Keratinocyte (primary cell): ENCODE measurements around the gene SLU7. TPM values are rescaled to one million over a fixed set of nuclear protein-coding genes. Genes with fewer than 3 reads are reported as not detected.

Source experiments
- DNase-seq: peaks from one replicate; pipeline ENCODE4 v3.0.0-alpha.2; 2011; ENCODE audit warnings: low read depth, missing footprints, low spot score
- FAIRE-seq: peaks from 2 replicates; lab custom pipeline; 2011; peaks lifted over from hg19 to GRCh38; lab: Jason Lieb, UNC
- H2AFZ ChIP-seq: 2 replicates; pipeline ENCODE4 v1.6.0; 2012; ENCODE audit warnings: low read length, control low read depth, inconsistent platforms; ENCODE audit not compliant: control insufficient read depth
- H3K27ac ChIP-seq: 2 replicates; pipeline ENCODE4 v1.5.1; 2011; ENCODE audit warnings: low read length; ENCODE audit not compliant: control insufficient read depth, insufficient read depth
- H3K27me3 ChIP-seq: 3 replicates; pipeline ENCODE4 v1.6.0; 2011; ENCODE audit warnings: low read length; ENCODE audit not compliant: control insufficient read depth, insufficient read depth; ENCODE audit errors: extremely low read depth
- H3K36me3 ChIP-seq, 2 experiments: 2 replicates in 1 of 2; 3 replicates in 1 of 2; pipeline ENCODE4 v1.5.1; 2011; ENCODE audit warnings: low read length in 2 of 2, mild to moderate bottlenecking in 1 of 2; ENCODE audit not compliant: control insufficient read depth in 2 of 2, insufficient read depth in 2 of 2; ENCODE audit errors: extremely low read depth in 1 of 2
- H3K4me1 ChIP-seq: 3 replicates; pipeline ENCODE4 v1.5.1; 2011; ENCODE audit warnings: low read length; ENCODE audit not compliant: control insufficient read depth, insufficient read depth; ENCODE audit errors: extremely low read depth
- H3K4me2 ChIP-seq: 3 replicates; pipeline ENCODE4 v1.6.0; 2011; ENCODE audit warnings: low read depth, low read length; ENCODE audit not compliant: control insufficient read depth, insufficient read depth; ENCODE audit errors: extremely low read depth
- H3K4me3 ChIP-seq, 3 experiments: fragments of 200-600 bp in 1 of 3; sonication (generic) in 1 of 3; 2 replicates in 2 of 3; 3 replicates in 1 of 3; pipeline ENCODE4 v1.5.1; 2011 to 2016; ENCODE audit warnings: low read length in 3 of 3, mild to moderate bottlenecking in 3 of 3, control low read depth in 2 of 3, inconsistent platforms in 1 of 3, low read depth in 1 of 3, mixed read lengths in 1 of 3, mixed run types in 1 of 3, moderate library complexity in 1 of 3; ENCODE audit not compliant: control insufficient read depth in 2 of 3, insufficient read depth in 2 of 3; ENCODE audit errors: extremely low read depth in 1 of 3
- H3K79me2 ChIP-seq: 2 replicates; pipeline ENCODE4 v1.6.0; 2012; ENCODE audit warnings: low read length; ENCODE audit not compliant: control insufficient read depth, insufficient read depth
- H3K9ac ChIP-seq: 3 replicates; pipeline ENCODE4 v1.6.0; 2011; ENCODE audit warnings: low read length; ENCODE audit not compliant: control insufficient read depth, insufficient read depth; ENCODE audit errors: extremely low read depth
- H3K9me1 ChIP-seq: 3 replicates; pipeline ENCODE4 v1.6.0; 2011; ENCODE audit warnings: low read length; ENCODE audit not compliant: control insufficient read depth, insufficient read depth; ENCODE audit errors: extremely low read depth
- H3K9me3 ChIP-seq: 2 replicates; pipeline ENCODE4 v1.5.1; 2012; ENCODE audit warnings: low read depth, low read length; ENCODE audit not compliant: control insufficient read depth
- H4K20me1 ChIP-seq: 3 replicates; pipeline ENCODE4 v1.6.0; 2011; ENCODE audit warnings: low read length; ENCODE audit not compliant: control insufficient read depth, insufficient read depth; ENCODE audit errors: extremely low read depth
- EZH2 ChIP-seq: IDR thresholded peaks from one replicate; pipeline ENCODE4 v1.6.1; 2012; ENCODE audit warnings: inconsistent platforms, mild to moderate bottlenecking, low read length, moderate library complexity
- dilution Hi-C: fragments of 300-500 bp; cut with MboI; formaldehyde crosslinking; loops from one replicate; pipeline ENCODE4 v1.7.0; 2020; ENCODE audit warnings: low sequenced_read_pairs; ENCODE audit not compliant: extremely low pct_ligation_motif_present
- polyA plus RNA-seq, 5 experiments: library from polyadenylated mRNA; depleted of rRNA in 3 of 5; stranded (reverse) in 3 of 5; stranded (forward) in 1 of 5; unstranded in 1 of 5; fragments of >200 nt; gene quantifications; 1 replicate in 1 of 5; 2 replicates in 3 of 5; 3 replicates in 1 of 5; pipeline versions ENCODE4 v1.2.1 to v1.2.3, GENCODE V29; 2011 to 2012; ENCODE audit warnings: missing spikeins in 2 of 5, low read depth in 1 of 5, low replicate concordance in 1 of 5
- TF ChIP-seq, protein P1 (sequence below), 3 experiments: IDR thresholded peaks in 1 of 3; conservative IDR thresholded peaks in 1 of 3; optimal IDR thresholded peaks in 1 of 3; 2 replicates in 2 of 3; 3 replicates in 1 of 3; pipeline versions ENCODE3 to v1.5.1; 2011; ENCODE audit warnings: low read length in 3 of 3, mild to moderate bottlenecking in 3 of 3, moderate library complexity in 2 of 3, control low read depth in 1 of 3, inconsistent platforms in 1 of 3; ENCODE audit not compliant: insufficient read depth in 2 of 3; ENCODE audit errors: extremely low read depth in 1 of 3

The SLU7 gene
- polyA plus RNA-seq, 1 donor (not counting 4 experiments of a cell fraction or from before 2014, with no cell fraction given) = 29.7 TPM

DNA sequence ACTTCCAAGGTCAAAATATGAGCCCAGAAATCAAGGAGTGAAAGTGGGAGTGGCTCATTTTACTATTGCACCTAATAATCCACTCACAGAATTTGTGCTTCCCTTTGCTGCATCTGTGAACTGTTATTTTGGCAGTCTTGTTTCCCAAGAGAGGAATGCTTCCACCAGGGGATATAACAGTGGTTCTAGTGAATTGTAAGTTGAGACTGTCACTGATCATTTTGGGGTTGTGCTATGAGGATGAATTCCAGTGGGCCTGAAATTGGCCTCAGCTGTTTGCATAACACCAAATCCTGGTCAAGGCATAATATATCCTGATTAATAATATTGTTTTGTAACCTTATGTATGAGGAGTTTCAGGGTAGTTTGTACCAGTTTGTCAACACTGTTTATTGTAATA lies 33.4 kb downstream of the SLU7 start:
- Histone ChIP-seq H3K79me2 (no peaks in the 10 kb centered on the region), H3K4me3 (no peak overlapping the region), H3K27ac (no peak overlapping the region), H3K9me3 (no peaks in the 10 kb centered on the region), H3K27me3 (no peaks in the 10 kb centered on the region), H2AFZ (no peak overlapping the region), H3K9ac (no peak overlapping the region), H3K9me1 (no peaks in the 10 kb centered on the region), H3K4me1 (no peaks in the 10 kb centered on the region), H3K36me3 (no peaks in the 10 kb centered on the region), H4K20me1 (no peaks in the 10 kb centered on the region), H3K4me2 (no peak overlapping the region)
- dilution Hi-C loops = no loop called here
- no peak for DNase-seq
- no peak for TF ChIP-seq EZH2
- TF ChIP-seq, protein P1, sequence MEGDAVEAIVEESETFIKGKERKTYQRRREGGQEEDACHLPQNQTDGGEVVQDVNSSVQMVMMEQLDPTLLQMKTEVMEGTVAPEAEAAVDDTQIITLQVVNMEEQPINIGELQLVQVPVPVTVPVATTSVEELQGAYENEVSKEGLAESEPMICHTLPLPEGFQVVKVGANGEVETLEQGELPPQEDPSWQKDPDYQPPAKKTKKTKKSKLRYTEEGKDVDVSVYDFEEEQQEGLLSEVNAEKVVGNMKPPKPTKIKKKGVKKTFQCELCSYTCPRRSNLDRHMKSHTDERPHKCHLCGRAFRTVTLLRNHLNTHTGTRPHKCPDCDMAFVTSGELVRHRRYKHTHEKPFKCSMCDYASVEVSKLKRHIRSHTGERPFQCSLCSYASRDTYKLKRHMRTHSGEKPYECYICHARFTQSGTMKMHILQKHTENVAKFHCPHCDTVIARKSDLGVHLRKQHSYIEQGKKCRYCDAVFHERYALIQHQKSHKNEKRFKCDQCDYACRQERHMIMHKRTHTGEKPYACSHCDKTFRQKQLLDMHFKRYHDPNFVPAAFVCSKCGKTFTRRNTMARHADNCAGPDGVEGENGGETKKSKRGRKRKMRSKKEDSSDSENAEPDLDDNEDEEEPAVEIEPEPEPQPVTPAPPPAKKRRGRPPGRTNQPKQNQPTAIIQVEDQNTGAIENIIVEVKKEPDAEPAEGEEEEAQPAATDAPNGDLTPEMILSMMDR (optimal IDR thresholded peaks at IDR 0.05 in 1 of 3, IDR thresholded peaks at IDR 0.05 in 1 of 3, conservative IDR thresholded peaks at IDR 0.05 in 1 of 3; ENCODE audit: extremely low read depth in 1 of 3, insufficient read depth in 2 of 3, low read length in 3 of 3) = no peak
- FAIRE-seq = no peak

- Histone ChIP-seq H3K9me3 (no peaks in the 10 kb centered on the region), H3K27ac (no peak overlapping the region), H3K4me2 (no peak overlapping the region), H3K9me1 (no peaks in the 10 kb centered on the region), H2AFZ (no peak overlapping the region), H3K4me1 (no peaks in the 10 kb centered on the region), H3K36me3 (no peaks in the 10 kb centered on the region), H3K27me3 (no peaks in the 10 kb centered on the region), H3K79me2 (no peaks in the 10 kb centered on the region), H3K9ac (no peak overlapping the region), H3K4me3 (no peak overlapping the region), H4K20me1 (no peaks in the 10 kb centered on the region)
- no peak for TF ChIP-seq EZH2
- TF ChIP-seq, protein P1 (optimal IDR thresholded peaks at IDR 0.05 in 1 of 3, IDR thresholded peaks at IDR 0.05 in 1 of 3, conservative IDR thresholded peaks at IDR 0.05 in 1 of 3; ENCODE audit: extremely low read depth in 1 of 3, insufficient read depth in 2 of 3, low read length in 3 of 3) = no peak
- no peak for FAIRE-seq
- no peak for DNase-seq
- dilution Hi-C loops = no loop called here
These were observed 34.2 kb downstream of the SLU7 start for GRCh38 chr5:160384681-160385080.
